Keratinocyte (primary cell): ENCODE measurements around the gene FBXL13.

ENCODE experiments used
- CTCF ChIP-seq, 3 experiments: IDR thresholded peaks in 1 of 3; conservative IDR thresholded peaks in 1 of 3; optimal IDR thresholded peaks in 1 of 3; 2 replicates in 2 of 3; 3 replicates in 1 of 3; pipeline versions ENCODE3 to v1.5.1; 2011; ENCODE audit warnings: low read length in 3 of 3, mild to moderate bottlenecking in 3 of 3, moderate library complexity in 2 of 3, control low read depth in 1 of 3, inconsistent platforms in 1 of 3; ENCODE audit not compliant: insufficient read depth in 2 of 3; ENCODE audit errors: extremely low read depth in 1 of 3
- EZH2 ChIP-seq: IDR thresholded peaks from one replicate; pipeline ENCODE4 v1.6.1; 2012; ENCODE audit warnings: inconsistent platforms, mild to moderate bottlenecking, low read length, moderate library complexity

- TF ChIP-seq CTCF (optimal IDR thresholded peaks at IDR 0.05 in 1 of 3, IDR thresholded peaks at IDR 0.05 in 1 of 3, conservative IDR thresholded peaks at IDR 0.05 in 1 of 3; ENCODE audit: extremely low read depth in 1 of 3, insufficient read depth in 2 of 3, low read length in 3 of 3) (no peak), EZH2 (no peak)
Measured at GRCh38 chr7:102843850-102844249, 230.7 kb downstream of the FBXL13 start.
